H1 (cell line): ENCODE results near the gene USHBP1. TPM values are rescaled to one million over a fixed set of nuclear protein-coding genes. Genes with fewer than 3 reads are reported as not detected.

Source experiments
- CTCF ChIA-PET: fragments of 300-600 bp; sonication (Branson Sonifier 250); formaldehyde crosslinking; loops from one replicate; lab custom pipeline; 2021; ENCODE audit not compliant: partially characterized antibody; lab: Charles Lee
- POLR2A ChIA-PET: fragments of 300-600 bp; sonication (Branson Sonifier 250); formaldehyde crosslinking; loops from one replicate; lab custom pipeline; 2021; ENCODE audit warnings: inconsistent platforms; ENCODE audit not compliant: partially characterized antibody; lab: Charles Lee
- DNase-seq, 2 experiments: peaks; one replicate each; pipeline versions ENCODE4 v3.0.0 to v3.0.0-alpha.2; 2010 to 2022; ENCODE audit warnings: low spot score in 2 of 2, low read depth in 1 of 2, mixed read lengths in 1 of 2
- FAIRE-seq: peaks from 2 replicates; lab custom pipeline; 2011; peaks lifted over from hg19 to GRCh38; lab: Jason Lieb, UNC
- H2AFZ ChIP-seq: 2 replicates; pipeline ENCODE4 v1.8.1; 2012; ENCODE audit warnings: low read length, inconsistent platforms
- H2AK5ac ChIP-seq: 2 replicates; pipeline ENCODE4 v1.6.1; 2013; ENCODE audit warnings: low read depth, low read length
- H2BK120ac ChIP-seq: replicated peaks from 2 replicates; pipeline ENCODE3; 2013; ENCODE audit warnings: low read depth, low read length, inconsistent platforms
- H2BK12ac ChIP-seq: 2 replicates; pipeline ENCODE4 v1.6.1; 2013; ENCODE audit warnings: low read depth, low read length
- H2BK15ac ChIP-seq: 2 replicates; pipeline ENCODE4 v1.6.1; 2013; ENCODE audit warnings: low read length
- H2BK20ac ChIP-seq: 2 replicates; pipeline ENCODE4 v1.6.1; 2013; ENCODE audit warnings: low read length
- H2BK5ac ChIP-seq: 2 replicates; pipeline ENCODE4 v1.6.1; 2013; ENCODE audit warnings: low read depth, low read length
- H3K14ac ChIP-seq: 2 replicates; pipeline ENCODE4 v1.6.1; 2013; ENCODE audit warnings: inconsistent platforms; ENCODE audit not compliant: insufficient read length
- H3K18ac ChIP-seq: 2 replicates; pipeline ENCODE4 v1.6.1; 2013; ENCODE audit warnings: low read length; ENCODE audit errors: extremely low read depth
- H3K23ac ChIP-seq: 2 replicates; pipeline ENCODE4 v1.6.1; 2013; ENCODE audit warnings: inconsistent platforms; ENCODE audit not compliant: insufficient read length
- H3K23me2 ChIP-seq: 2 replicates; pipeline ENCODE4 v1.6.1; 2013; ENCODE audit warnings: low read depth, low read length
- H3K27ac ChIP-seq: 2 replicates; pipeline ENCODE4 v1.6.1; 2011; ENCODE audit warnings: low read depth, low read length, inconsistent platforms
- H3K27me3 ChIP-seq, 4 experiments: replicated peaks in 1 of 4; 1 replicate in 1 of 4; 2 replicates in 3 of 4; pipeline versions ENCODE4 v1.6.1 to v1.8.1; 2011 to 2013; ENCODE audit warnings: low read length in 3 of 4, mild to moderate bottlenecking in 3 of 4, inconsistent platforms in 2 of 4, mixed read lengths in 2 of 4, moderate library complexity in 1 of 4; ENCODE audit not compliant: control insufficient read depth in 3 of 4, insufficient read depth in 3 of 4; ENCODE audit errors: extremely low read depth in 1 of 4
- H3K36me3 ChIP-seq, 4 experiments: 2 replicates each; pipeline versions ENCODE4 v1.6.1 to v1.8.1; 2011 to 2013; ENCODE audit warnings: mild to moderate bottlenecking in 4 of 4, low read length in 3 of 4, moderate library complexity in 2 of 4, control low read depth in 1 of 4, inconsistent platforms in 1 of 4; ENCODE audit not compliant: insufficient read depth in 4 of 4, control insufficient read depth in 2 of 4
- H3K4ac ChIP-seq: replicated peaks from 2 replicates; pipeline ENCODE3; 2013; ENCODE audit warnings: low read length, low read depth, mixed read lengths, inconsistent platforms; ENCODE audit not compliant: insufficient read length
- H3K4me1 ChIP-seq, 4 experiments: replicated peaks in 1 of 4; 1 replicate in 1 of 4; 2 replicates in 3 of 4; pipeline versions ENCODE4 v1.6.1 to v1.8.1; 2011 to 2013; ENCODE audit warnings: low read length in 3 of 4, inconsistent platforms in 2 of 4, mixed read lengths in 1 of 4; ENCODE audit not compliant: insufficient read depth in 4 of 4, control insufficient read depth in 3 of 4
- H3K4me2 ChIP-seq, 2 experiments: 2 replicates each; pipeline versions ENCODE4 v1.6.1 to v1.8.1; 2011 to 2013; ENCODE audit warnings: low read depth in 2 of 2, low read length in 2 of 2, control low read depth in 1 of 2, inconsistent platforms in 1 of 2, mild to moderate bottlenecking in 1 of 2; ENCODE audit not compliant: insufficient read depth in 1 of 2
- H3K4me3 ChIP-seq, 4 experiments: fragments of 200-600, 300-600 bp in 1 of 4; sonication (generic), shearing (Covaris generic), sonication (Bioruptor Twin) in 1 of 4; 2 replicates each; pipeline versions ENCODE4 v1.5.1 to v1.8.1; 2011 to 2016; ENCODE audit warnings: low read length in 4 of 4, low read depth in 3 of 4, control low read depth in 2 of 4, inconsistent platforms in 2 of 4, mild to moderate bottlenecking in 2 of 4, mixed read lengths in 1 of 4, moderate library complexity in 1 of 4; ENCODE audit not compliant: insufficient read depth in 2 of 4; ENCODE audit errors: extremely low read depth in 1 of 4
- H3K56ac ChIP-seq: replicated peaks from 2 replicates; pipeline ENCODE3; 2013; ENCODE audit warnings: low read depth, mild to moderate bottlenecking, mixed read lengths, low read length, inconsistent platforms; ENCODE audit not compliant: insufficient read length
- H3K79me1 ChIP-seq: 2 replicates; pipeline ENCODE4 v1.6.1; 2013; ENCODE audit warnings: low read depth, low read length, control low read depth
- H3K79me2 ChIP-seq, 2 experiments: 2 replicates each; pipeline versions ENCODE4 v1.6.1 to v1.8.1; 2012 to 2013; ENCODE audit warnings: low read length in 2 of 2, mild to moderate bottlenecking in 2 of 2, inconsistent platforms in 1 of 2; ENCODE audit not compliant: insufficient read depth in 2 of 2, control insufficient read depth in 1 of 2
- H3K9ac ChIP-seq, 4 experiments: replicated peaks in 1 of 4; 1 replicate in 1 of 4; 2 replicates in 3 of 4; pipeline versions ENCODE4 v1.6.1 to v1.8.1; 2011 to 2013; ENCODE audit warnings: low read depth in 3 of 4, low read length in 3 of 4, control low read depth in 2 of 4, mild to moderate bottlenecking in 2 of 4, moderate library complexity in 2 of 4, inconsistent platforms in 1 of 4; ENCODE audit errors: extremely low read depth in 1 of 4
- H3K9me3 ChIP-seq, 2 experiments: 2 replicates each; pipeline versions ENCODE4 v1.6.1 to v1.8.1; 2012 to 2013; ENCODE audit warnings: mild to moderate bottlenecking in 2 of 2, moderate library complexity in 2 of 2, control low read depth in 1 of 2, inconsistent platforms in 1 of 2, low read depth in 1 of 2, low read length in 1 of 2, mixed read lengths in 1 of 2; ENCODE audit not compliant: insufficient read depth in 2 of 2
- H4K20me1 ChIP-seq, 2 experiments: replicated peaks in 1 of 2; 2 replicates each; pipeline versions ENCODE3 to v1.8.1; 2011 to 2013; ENCODE audit warnings: inconsistent platforms in 2 of 2, low read length in 2 of 2, mild to moderate bottlenecking in 1 of 2; ENCODE audit not compliant: insufficient read depth in 2 of 2, control insufficient read depth in 1 of 2
- H4K5ac ChIP-seq: 2 replicates; pipeline ENCODE4 v1.6.1; 2013; ENCODE audit warnings: low read length, low read depth, mixed read lengths, inconsistent platforms; ENCODE audit not compliant: insufficient read length
- H4K8ac ChIP-seq: 2 replicates; pipeline ENCODE4 v1.8.0; 2013; ENCODE audit warnings: mild to moderate bottlenecking, moderate library complexity, low read length, inconsistent platforms; ENCODE audit not compliant: insufficient read depth; ENCODE audit errors: extremely low read depth
- H4K91ac ChIP-seq: replicated peaks from 2 replicates; pipeline ENCODE3; 2013; ENCODE audit warnings: low read length, mixed read lengths, inconsistent platforms; ENCODE audit not compliant: insufficient read length
- CBX8 ChIP-seq: fragments of 300-800, 300-1000 bp; sonication (generic); IDR thresholded peaks from 2 replicates; pipeline ENCODE4 v1.7.1; 2016; ENCODE audit warnings: low read depth, low read length, borderline replicate concordance
- HDAC2 ChIP-seq, 2 experiments: fragments of 300-600 bp in 1 of 2; sonication (generic) in 1 of 2; IDR thresholded peaks; 2 replicates each; pipeline ENCODE4 v1.6.1; 2011 to 2012; ENCODE audit warnings: low read depth in 2 of 2, low read length in 2 of 2, mild to moderate bottlenecking in 2 of 2, moderate library complexity in 2 of 2, borderline replicate concordance in 1 of 2, inconsistent platforms in 1 of 2
- KDM5A ChIP-seq: fragments of 200-600 bp; IDR thresholded peaks from 2 replicates; pipeline ENCODE4 v1.7.1; 2012; ENCODE audit warnings: mild to moderate bottlenecking, low read length, inconsistent platforms, mixed read lengths
- NRF1 ChIP-seq: IDR thresholded peaks from 2 replicates; pipeline ENCODE4 v1.6.1; 2011; ENCODE audit warnings: mild to moderate bottlenecking, low read depth, low read length, improper control_type of control experiment
- SAP30 ChIP-seq: fragments of 300-600 bp; sonication (generic); IDR thresholded peaks from 2 replicates; pipeline ENCODE4 v1.7.1; 2012; ENCODE audit warnings: low read length, moderate library complexity, mild to moderate bottlenecking, inconsistent platforms; ENCODE audit not compliant: insufficient read depth, insufficient replicate concordance
- WGBS, 2 experiments: shearing (Covaris generic) in 1 of 2; methylation state at CpG; one replicate each; pipeline versions ENCODE4 v1.1.6 to v1.1.7; 2013 to 2015; ENCODE audit warnings: low lambda C conversion rate in 2 of 2, mixed read lengths in 2 of 2, inconsistent platforms in 1 of 2, low coverage in 1 of 2, missing lambda C conversion rate in 1 of 2; ENCODE audit not compliant: insufficient replicate concordance in 2 of 2, insufficient coverage in 1 of 2, insufficient read length in 1 of 2; ENCODE audit errors: extremely low coverage in 1 of 2, missing lambda C conversion rate in 1 of 2; 5-methylcytosine and 5-hydroxymethylcytosine counted together
- polyA plus RNA-seq, 7 experiments: library from polyadenylated mRNA; depleted of rRNA in 3 of 7; stranded (reverse) in 5 of 7; unstranded in 2 of 7; fragments of >200 nt in 5 of 7; fragments of 200-250 nt in 2 of 7; gene quantifications; 1 replicate in 5 of 7; 2 replicates in 1 of 7; 4 replicates in 1 of 7; pipeline versions ENCODE4 v1.2.1 to v1.2.3, GENCODE V29; 2011 to 2013; ENCODE audit warnings: missing spikeins in 2 of 7, mixed read lengths in 2 of 7
- total RNA-seq: library from RNA; stranded (reverse); fragmentation: NEBNext Ultra II Directional; extraction: Animal tissue kit (Norgen Biotek cat#: 25700); gene quantifications from 2 replicates; pipeline ENCODE4 v1.2.1, GENCODE V29; 2021

USHBP1 gene
- total and polyA plus RNA-seq, 2 of the 8 experiments (the other 6 are each of a cell fraction or from before 2014, with no cell fraction given): 5.0 to 7.5 TPM

GRCh38 chr19:17259934-17260333, 4.6 kb downstream of the USHBP1 start:
- no peaks in the 10 kb centered on the region for H3K23me2 ChIP-seq
- 64% methylated on average over 1 of the region's 1 CpG; no CpG with 5 or more reads in 1 of the 2 experiments for WGBS, 2 experiments
- no peak overlapping the region for H4K5ac ChIP-seq
- no peak overlapping the region for H2AFZ ChIP-seq
- H3K79me1 ChIP-seq: no peaks in the 10 kb centered on the region
- H3K27ac ChIP-seq: no peak overlapping the region
- ChIA-PET POLR2A (interaction anchor here (0.8 to 12.8 kb wide), 9 partner anchors 9 to 32 kb away, joined by 3 to 113 read pairs (median 4); partner anchors contain the start of gene ANKLE1), CTCF (interaction anchor here (0.8 to 5.3 kb wide), 15 partner anchors 10 to 132 kb away, joined by 3 to 56 read pairs (median 3); partner anchors contain the start of genes ANKLE1, DDA1, MRPL34 and USE1)
- no peaks in the 10 kb centered on the region for H3K27me3 ChIP-seq
- FAIRE-seq (no peak), DNase-seq (no peak)
- H4K20me1 ChIP-seq: no peaks in the 10 kb centered on the region
- no peak for TF ChIP-seq HDAC2 (IDR thresholded peaks at IDR 0.05; ENCODE audit: borderline replicate concordance in 1 of 2, low read depth in 2 of 2, low read length in 2 of 2)
- no peak for TF ChIP-seq CBX8
- TF ChIP-seq NRF1: no peak
- TF ChIP-seq KDM5A: no peak
- TF ChIP-seq SAP30: no peak
- H4K91ac ChIP-seq: no peak overlapping the region
- no peak overlapping the region for H3K18ac ChIP-seq
- peaks cover 15 to 19% of the 10 kb centered on the region in 2 experiments; a peak in 3 of 4 replicates for H3K9me3 ChIP-seq
- peaks cover 0 to 13% (median 3%) of the 10 kb centered on the region in 4 experiments; a peak in 3 of 8 replicates for H3K36me3 ChIP-seq
- H3K14ac ChIP-seq: no peak overlapping the region
- H3K4me2 ChIP-seq: no peak overlapping the region
- no peaks in the 10 kb centered on the region for H3K79me2 ChIP-seq
- H3K23ac ChIP-seq: no peak overlapping the region
- no peak overlapping the region; the same call in 1 of the 2 replicates for H2BK15ac ChIP-seq
- H3K4me3 ChIP-seq: no peak overlapping the region
- no peak overlapping the region for H2BK120ac ChIP-seq
- no peak overlapping the region for H3K9ac ChIP-seq
- H3K56ac ChIP-seq: no peak overlapping the region
- H2BK20ac ChIP-seq: no peak overlapping the region
- H3K4ac ChIP-seq: no peak overlapping the region
- peaks cover 0 to 5% (median 1%) of the 10 kb centered on the region in 4 experiments; a peak in 4 of 7 replicates for H3K4me1 ChIP-seq
- no peak overlapping the region for H2AK5ac ChIP-seq
- no peak overlapping the region for H2BK12ac ChIP-seq
- H2BK5ac ChIP-seq: no peak overlapping the region
- no peak overlapping the region for H4K8ac ChIP-seq
